ENCODE measurements around the gene REEP1.

- no peak for TF ChIP-seq ZNF703 (CRISPR knock-in tag; IDR thresholded peaks at IDR 0.05; ENCODE audit: borderline replicate concordance)
- TF ChIP-seq, protein P1, sequence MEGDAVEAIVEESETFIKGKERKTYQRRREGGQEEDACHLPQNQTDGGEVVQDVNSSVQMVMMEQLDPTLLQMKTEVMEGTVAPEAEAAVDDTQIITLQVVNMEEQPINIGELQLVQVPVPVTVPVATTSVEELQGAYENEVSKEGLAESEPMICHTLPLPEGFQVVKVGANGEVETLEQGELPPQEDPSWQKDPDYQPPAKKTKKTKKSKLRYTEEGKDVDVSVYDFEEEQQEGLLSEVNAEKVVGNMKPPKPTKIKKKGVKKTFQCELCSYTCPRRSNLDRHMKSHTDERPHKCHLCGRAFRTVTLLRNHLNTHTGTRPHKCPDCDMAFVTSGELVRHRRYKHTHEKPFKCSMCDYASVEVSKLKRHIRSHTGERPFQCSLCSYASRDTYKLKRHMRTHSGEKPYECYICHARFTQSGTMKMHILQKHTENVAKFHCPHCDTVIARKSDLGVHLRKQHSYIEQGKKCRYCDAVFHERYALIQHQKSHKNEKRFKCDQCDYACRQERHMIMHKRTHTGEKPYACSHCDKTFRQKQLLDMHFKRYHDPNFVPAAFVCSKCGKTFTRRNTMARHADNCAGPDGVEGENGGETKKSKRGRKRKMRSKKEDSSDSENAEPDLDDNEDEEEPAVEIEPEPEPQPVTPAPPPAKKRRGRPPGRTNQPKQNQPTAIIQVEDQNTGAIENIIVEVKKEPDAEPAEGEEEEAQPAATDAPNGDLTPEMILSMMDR (CRISPR knock-in tag; IDR thresholded peaks at IDR 0.05): no peak
- TF ChIP-seq ZFX (CRISPR knock-in tag; IDR thresholded peaks at IDR 0.05; ENCODE audit: low read depth): no peak
- TF ChIP-seq KAT7 (CRISPR knock-in tag; IDR thresholded peaks at IDR 0.05; ENCODE audit: borderline replicate concordance): no peak
- TF ChIP-seq ZBTB7A (CRISPR knock-in tag; IDR thresholded peaks at IDR 0.05): no peak
- no peak for TF ChIP-seq ZNF274 (CRISPR knock-in tag; IDR thresholded peaks at IDR 0.05)
- TF ChIP-seq MYPOP (CRISPR knock-in tag; IDR thresholded peaks at IDR 0.05): no peak
- no peak for TF ChIP-seq POLR2A (IDR thresholded peaks at IDR 0.05; ENCODE audit: insufficient read depth in 1 of 2, low read depth in 2 of 2, low read length in 2 of 2)
- no peak for TF ChIP-seq MIER3 (CRISPR knock-in tag; IDR thresholded peaks at IDR 0.05; ENCODE audit: borderline replicate concordance)
- no peak for TF ChIP-seq HNF4A (CRISPR knock-in tag; IDR thresholded peaks at IDR 0.05)
Measured at GRCh38 chr2:86360776-86361175, 23.4 kb upstream of the REEP1 start.
